ENCODE data around the gene HOXA7.

HOXA7 gene

GRCh38 chr7:27169658-27170425, 13.4 kb upstream of the HOXA7 start:
- DNase-seq = no peak

GRCh38 chr7:27168265-27168947, 11.9 kb upstream of the HOXA7 start:
- DNase-seq = no peak

GRCh38 chr7:27167916-27168264, 11.4 kb upstream of the HOXA7 start:
- DNase-seq = no peak

- no peak for DNase-seq
Measured at GRCh38 chr7:27166531-27167505, 10.3 kb upstream of the HOXA7 start.

- DNase-seq = no peak
Measured at GRCh38 chr7:27165996-27166530, 9.6 kb upstream of the HOXA7 start.

GRCh38 chr7:27165089-27165995, 8.9 kb upstream of the HOXA7 start, which contains the start of gene HOXA9:
Gene HOXA9, minus strand, starts transcription at chr7:27165537. Its CDS starts 80 bp downstream, at chr7:27165457.
- peak; percentile 36 for DNase-seq

GRCh38 chr7:27164367-27165088, 8.1 kb upstream of the HOXA7 start:
- no peak for DNase-seq

GRCh38 chr7:27164045-27164366, 7.5 kb upstream of the HOXA7 start:
- no peak for DNase-seq

- no peak for DNase-seq
Measured at GRCh38 chr7:27163288-27164044, 7.0 kb upstream of the HOXA7 start.

GRCh38 chr7:27162561-27163287, 6.2 kb upstream of the HOXA7 start:
- no peak for DNase-seq

GRCh38 chr7:27161721-27162560, 5.5 kb upstream of the HOXA7 start:
- DNase-seq = no peak

GRCh38 chr7:27161214-27161720, 4.8 kb upstream of the HOXA7 start:
- no peak for DNase-seq

GRCh38 chr7:27160546-27161213, 4.2 kb upstream of the HOXA7 start:
- DNase-seq = peak; percentile 85

GRCh38 chr7:27160145-27160545, 3.7 kb upstream of the HOXA7 start:
- DNase-seq = no peak

GRCh38 chr7:27159266-27160144, 3.0 kb upstream of the HOXA7 start:
- DNase-seq = no peak

- no peak for DNase-seq
Measured at GRCh38 chr7:27158436-27159265, 2.2 kb upstream of the HOXA7 start.

Measured in CD4-positive, alpha-beta T cell treated with Interleukin-21 for 1 hour (primary cell).